ENCODE measurements around the gene ZDHHC8.

Gene ZDHHC8

DNA sequence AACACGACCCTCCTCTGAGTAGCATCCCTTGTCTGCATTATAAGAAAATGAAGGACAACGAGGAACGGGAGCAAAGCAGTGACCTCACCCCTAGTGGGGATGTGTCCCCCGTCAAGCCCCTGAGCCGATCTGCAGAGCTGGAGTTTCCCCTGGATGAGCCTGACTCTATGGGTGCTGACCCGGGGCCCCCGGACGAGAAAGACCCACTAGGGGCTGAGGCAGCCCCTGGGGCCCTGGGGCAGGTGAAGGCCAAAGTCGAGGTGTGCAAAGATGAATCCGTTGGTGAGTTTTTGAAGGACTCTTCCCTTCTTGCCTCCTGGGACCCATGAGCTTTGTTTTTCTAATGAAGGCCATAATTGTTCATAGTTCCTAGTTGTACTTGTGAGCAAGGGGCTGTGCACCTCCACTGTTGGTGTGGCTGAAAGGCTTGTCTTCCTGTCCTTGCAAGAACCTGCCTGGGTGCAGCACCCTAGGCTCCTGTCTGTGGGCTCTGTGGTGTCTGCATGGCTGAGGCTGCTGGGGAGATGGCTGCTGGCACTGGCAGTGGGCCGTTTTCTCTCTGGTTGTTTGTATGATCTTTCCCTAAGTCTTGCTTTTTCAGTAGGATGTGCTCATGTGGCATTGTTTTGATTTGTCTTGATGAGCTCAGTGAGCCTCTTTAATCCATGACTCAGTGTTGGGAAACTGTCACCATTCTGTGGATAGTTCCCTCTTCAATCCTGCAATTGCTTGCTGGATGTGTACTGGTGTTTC lies 41.5 kb upstream of the ZDHHC8 start:
- Histone ChIP-seq H3K27ac (replicated peaks; ENCODE audit: low read length) (no peak overlapping the region), H3K27me3 (ENCODE audit: control insufficient read depth in 3 of 3, insufficient read depth in 3 of 3, low read depth in 1 of 3, low read length in 3 of 3) (no peaks in the 10 kb centered on the region), H2BK15ac (ENCODE audit: low read length) (no peak overlapping the region), H3K14ac (ENCODE audit: low read length) (no peak overlapping the region), H3K9ac (ENCODE audit: low read depth, low read length, poor library complexity) (no peak overlapping the region), H3K79me1 (ENCODE audit: low read depth, low read length) (peaks cover 45% of the 10 kb centered on the region), H2AK5ac (ENCODE audit: low read depth, low read length) (no peak overlapping the region), H3K4me1 (ENCODE audit: control insufficient read depth in 2 of 2, insufficient read depth in 1 of 2, low read depth in 1 of 2, low read length in 2 of 2) (no peaks in the 10 kb centered on the region), H2BK12ac (ENCODE audit: low read length) (no peak overlapping the region), H2BK5ac (ENCODE audit: low read length) (no peak overlapping the region), H3K36me3 (replicated peaks in 1 of 2; ENCODE audit: control insufficient read depth in 2 of 2, insufficient read depth in 2 of 2, low read length in 2 of 2) (peaks cover 87 to 100% of the 10 kb centered on the region in 2 donors), H2BK120ac (ENCODE audit: low read depth, low read length) (no peak overlapping the region), H2AFZ (ENCODE audit: low read length) (no peak overlapping the region), H3K18ac (ENCODE audit: low read length) (no peak overlapping the region), H3K23ac (ENCODE audit: low read depth, low read length, poor library complexity) (no peak overlapping the region), H3K4ac (ENCODE audit: low read length) (no peak overlapping the region), H4K91ac (ENCODE audit: low read depth, low read length, poor library complexity) (no peak overlapping the region), H3K4me2 (ENCODE audit: insufficient read depth, low read length, poor library complexity, severe bottlenecking) (no peak overlapping the region), H4K8ac (ENCODE audit: low read depth, low read length) (no peak overlapping the region), H3K9me3 (replicated peaks in 1 of 2; ENCODE audit: control insufficient read depth in 2 of 2, insufficient read depth in 1 of 2, low read depth in 1 of 2, low read length in 2 of 2) (no peaks in the 10 kb centered on the region), H3K4me3 (ENCODE audit: low read length in 2 of 2) (no peak overlapping the region)
- DNase-seq (ENCODE audit: low spot score), result no peak
- WGBS, 2 donors (ENCODE audit: extremely low coverage in 2 of 2, insufficient read length in 2 of 2, insufficient replicate concordance in 1 of 2), result no CpG with 5 or more reads among the region's 11 CpGs

DNA sequence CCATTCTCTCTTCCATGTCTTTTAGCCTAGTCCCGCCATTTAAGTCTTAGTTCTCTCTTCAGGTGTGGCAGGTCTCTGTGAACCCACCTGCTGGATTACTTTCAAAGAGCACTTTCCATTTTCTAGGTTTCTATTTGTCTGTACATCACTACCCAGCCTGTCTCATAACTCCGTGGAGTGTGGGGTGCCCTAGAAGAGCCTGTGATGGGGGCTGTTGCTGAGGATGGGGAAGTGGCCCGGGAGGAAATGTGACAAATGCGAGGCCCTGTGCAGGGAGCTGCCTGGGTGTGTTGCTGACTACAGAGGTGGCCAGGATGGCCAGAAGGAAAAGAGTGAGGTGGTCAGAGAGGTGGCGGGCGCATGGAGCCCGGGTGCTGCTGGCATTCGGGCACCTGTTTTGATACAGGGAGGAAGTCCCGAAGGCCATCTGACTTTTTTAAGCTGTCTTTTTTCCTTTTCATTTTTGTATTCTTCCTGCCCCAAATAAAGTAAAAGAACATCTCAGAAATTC lies 40.8 kb upstream of the ZDHHC8 start:
- Histone ChIP-seq H3K79me1 (ENCODE audit: low read depth, low read length) (peaks cover 42% of the 10 kb centered on the region), H3K9ac (ENCODE audit: low read depth, low read length, poor library complexity) (no peak overlapping the region), H3K36me3 (replicated peaks in 1 of 2; ENCODE audit: control insufficient read depth in 2 of 2, insufficient read depth in 2 of 2, low read length in 2 of 2) (peaks cover 90 to 100% of the 10 kb centered on the region in 2 donors), H2BK15ac (ENCODE audit: low read length) (no peak overlapping the region), H4K8ac (ENCODE audit: low read depth, low read length) (no peak overlapping the region), H3K14ac (ENCODE audit: low read length) (no peak overlapping the region), H3K27ac (replicated peaks; ENCODE audit: low read length) (no peak overlapping the region), H3K27me3 (ENCODE audit: control insufficient read depth in 3 of 3, insufficient read depth in 3 of 3, low read depth in 1 of 3, low read length in 3 of 3) (no peaks in the 10 kb centered on the region), H3K23ac (ENCODE audit: low read depth, low read length, poor library complexity) (no peak overlapping the region), H2BK12ac (ENCODE audit: low read length) (no peak overlapping the region), H3K4ac (ENCODE audit: low read length) (no peak overlapping the region), H3K4me3 (ENCODE audit: low read length in 2 of 2) (no peak overlapping the region), H3K4me1 (ENCODE audit: control insufficient read depth in 2 of 2, insufficient read depth in 1 of 2, low read depth in 1 of 2, low read length in 2 of 2) (no peaks in the 10 kb centered on the region), H3K4me2 (ENCODE audit: insufficient read depth, low read length, poor library complexity, severe bottlenecking) (no peak overlapping the region), H4K91ac (ENCODE audit: low read depth, low read length, poor library complexity) (no peak overlapping the region), H2AK5ac (ENCODE audit: low read depth, low read length) (no peak overlapping the region), H3K9me3 (replicated peaks in 1 of 2; ENCODE audit: control insufficient read depth in 2 of 2, insufficient read depth in 1 of 2, low read depth in 1 of 2, low read length in 2 of 2) (no peaks in the 10 kb centered on the region), H3K18ac (ENCODE audit: low read length) (no peak overlapping the region), H2AFZ (ENCODE audit: low read length) (no peak overlapping the region), H2BK5ac (ENCODE audit: low read length) (no peak overlapping the region), H2BK120ac (ENCODE audit: low read depth, low read length) (no peak overlapping the region)
- WGBS, 2 donors (ENCODE audit: extremely low coverage in 2 of 2, insufficient read length in 2 of 2, insufficient replicate concordance in 1 of 2), result no CpG with 5 or more reads among the region's 9 CpGs
- no peak for DNase-seq (ENCODE audit: low spot score)

DNA sequence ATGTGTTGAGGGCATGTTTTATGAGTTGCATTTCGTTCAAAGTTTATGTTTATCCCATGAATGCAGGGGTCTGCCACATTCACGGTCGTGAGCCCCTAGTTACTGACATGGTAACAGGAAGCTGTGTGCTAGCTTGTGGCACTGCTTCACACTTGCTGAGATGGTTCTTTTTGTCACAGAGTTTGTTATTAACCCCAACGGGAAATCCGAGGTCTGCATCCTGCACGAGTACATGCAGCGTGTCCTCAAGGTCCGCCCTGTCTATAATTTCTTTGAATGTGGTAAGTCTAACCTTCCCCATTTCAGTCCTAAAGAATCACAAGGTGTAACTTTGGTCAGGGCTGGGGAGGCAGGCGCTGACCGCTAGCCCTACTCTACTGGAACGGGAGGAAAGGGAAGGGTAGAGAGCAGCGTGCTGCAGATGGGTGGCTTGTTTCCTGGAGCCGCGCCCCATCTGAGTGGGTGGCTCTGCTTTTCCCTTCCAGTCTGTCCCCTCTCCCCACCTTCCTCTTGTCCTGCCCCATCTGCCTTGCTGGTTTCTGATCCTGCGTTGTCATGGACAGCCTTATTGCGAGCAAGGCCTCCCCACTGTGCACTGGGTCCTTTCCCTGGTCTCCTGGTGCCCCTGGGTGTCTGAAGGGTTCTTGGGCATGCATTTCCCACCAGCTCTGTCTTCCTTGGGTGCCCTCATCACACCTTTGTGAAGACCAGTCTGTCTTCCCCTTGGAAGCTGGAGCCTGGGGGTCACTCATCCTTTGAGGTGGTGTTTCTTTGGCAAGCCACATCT lies 39.7 kb upstream of the ZDHHC8 start:
- no peak overlapping the region for H4K8ac ChIP-seq (ENCODE audit: low read depth, low read length)
- no peaks in the 10 kb centered on the region for H3K27me3 ChIP-seq (ENCODE audit: control insufficient read depth in 3 of 3, insufficient read depth in 3 of 3, low read depth in 1 of 3, low read length in 3 of 3)
- no peaks in the 10 kb centered on the region for H3K4me1 ChIP-seq (ENCODE audit: control insufficient read depth in 2 of 2, insufficient read depth in 1 of 2, low read depth in 1 of 2, low read length in 2 of 2)
- no peak overlapping the region for H2AK5ac ChIP-seq (ENCODE audit: low read depth, low read length)
- no peak overlapping the region for H2BK120ac ChIP-seq (ENCODE audit: low read depth, low read length)
- H3K79me1 ChIP-seq (ENCODE audit: low read depth, low read length), result peaks cover 34% of the 10 kb centered on the region
- H2BK5ac ChIP-seq (ENCODE audit: low read length), result no peak overlapping the region
- DNase-seq (ENCODE audit: low spot score), result no peak
- H3K27ac ChIP-seq (replicated peaks; ENCODE audit: low read length), result no peak overlapping the region
- peaks cover 1 to 10% of the 10 kb centered on the region in 2 donors for H3K9me3 ChIP-seq (replicated peaks in 1 of 2; ENCODE audit: control insufficient read depth in 2 of 2, insufficient read depth in 1 of 2, low read depth in 1 of 2, low read length in 2 of 2)
- H2AFZ ChIP-seq (ENCODE audit: low read length), result no peak overlapping the region
- H4K91ac ChIP-seq (ENCODE audit: low read depth, low read length, poor library complexity), result no peak overlapping the region
- no CpG with 5 or more reads among the region's 16 CpGs for WGBS, 2 donors (ENCODE audit: extremely low coverage in 2 of 2, insufficient read length in 2 of 2, insufficient replicate concordance in 1 of 2)
- peaks cover 86 to 100% of the 10 kb centered on the region in 2 donors for H3K36me3 ChIP-seq (replicated peaks in 1 of 2; ENCODE audit: control insufficient read depth in 2 of 2, insufficient read depth in 2 of 2, low read length in 2 of 2)
- no peak overlapping the region for H3K4me3 ChIP-seq (ENCODE audit: low read length in 2 of 2)
- no peak overlapping the region for H2BK15ac ChIP-seq (ENCODE audit: low read length)
- no peak overlapping the region for H2BK12ac ChIP-seq (ENCODE audit: low read length)
- peak overlapping the region; percentile 71 for H3K23ac ChIP-seq (ENCODE audit: low read depth, low read length, poor library complexity)
- no peak overlapping the region for H3K4ac ChIP-seq (ENCODE audit: low read length)
- no peak overlapping the region for H3K14ac ChIP-seq (ENCODE audit: low read length)
- no peak overlapping the region for H3K18ac ChIP-seq (ENCODE audit: low read length)
- H3K9ac ChIP-seq (ENCODE audit: low read depth, low read length, poor library complexity), result peak overlapping the region; percentile 72
- no peak overlapping the region for H3K4me2 ChIP-seq (ENCODE audit: insufficient read depth, low read length, poor library complexity, severe bottlenecking)

- Histone ChIP-seq H3K4me2 (ENCODE audit: insufficient read depth, low read length, poor library complexity, severe bottlenecking) (no peak overlapping the region), H3K27ac (replicated peaks; ENCODE audit: low read length) (no peak overlapping the region), H3K36me3 (replicated peaks in 1 of 2; ENCODE audit: control insufficient read depth in 2 of 2, insufficient read depth in 2 of 2, low read length in 2 of 2) (peaks cover 84 to 100% of the 10 kb centered on the region in 2 donors), H2BK5ac (ENCODE audit: low read length) (no peak overlapping the region), H2BK15ac (ENCODE audit: low read length) (no peak overlapping the region), H3K79me1 (ENCODE audit: low read depth, low read length) (peaks cover 28% of the 10 kb centered on the region), H2BK12ac (ENCODE audit: low read length) (no peak overlapping the region), H3K9me3 (replicated peaks in 1 of 2; ENCODE audit: control insufficient read depth in 2 of 2, insufficient read depth in 1 of 2, low read depth in 1 of 2, low read length in 2 of 2) (peaks cover 1 to 12% of the 10 kb centered on the region in 2 donors), H3K27me3 (ENCODE audit: control insufficient read depth in 3 of 3, insufficient read depth in 3 of 3, low read depth in 1 of 3, low read length in 3 of 3) (no peaks in the 10 kb centered on the region), H4K8ac (ENCODE audit: low read depth, low read length) (no peak overlapping the region), H3K18ac (ENCODE audit: low read length) (no peak overlapping the region), H3K23ac (ENCODE audit: low read depth, low read length, poor library complexity) (no peak overlapping the region), H3K4ac (ENCODE audit: low read length) (no peak overlapping the region), H3K4me1 (ENCODE audit: control insufficient read depth in 2 of 2, insufficient read depth in 1 of 2, low read depth in 1 of 2, low read length in 2 of 2) (no peaks in the 10 kb centered on the region), H3K9ac (ENCODE audit: low read depth, low read length, poor library complexity) (peak overlapping the region; percentile 72), H4K91ac (ENCODE audit: low read depth, low read length, poor library complexity) (no peak overlapping the region), H3K14ac (ENCODE audit: low read length) (no peak overlapping the region), H2AK5ac (ENCODE audit: low read depth, low read length) (no peak overlapping the region), H3K4me3 (ENCODE audit: low read length in 2 of 2) (no peak overlapping the region), H2BK120ac (ENCODE audit: low read depth, low read length) (no peak overlapping the region), H2AFZ (ENCODE audit: low read length) (no peak overlapping the region)
- no CpG with 5 or more reads among the region's 11 CpGs for WGBS, 2 donors (ENCODE audit: extremely low coverage in 2 of 2, insufficient read length in 2 of 2, insufficient replicate concordance in 1 of 2)
- DNase-seq (ENCODE audit: low spot score), result no peak
Measured at GRCh38 chr22:20092477-20092854, 39.1 kb upstream of the ZDHHC8 start.
